H1 (cell line): Measurements from ENCODE around the gene IL1A. TPM values are rescaled to one million over a fixed set of nuclear protein-coding genes. Genes with fewer than 3 reads are reported as not detected.

Source experiments
- CTCF ChIA-PET: fragments of 300-600 bp; sonication (Branson Sonifier 250); formaldehyde crosslinking; loops from one replicate; lab custom pipeline; 2021; ENCODE audit not compliant: partially characterized antibody; lab: Charles Lee
- POLR2A ChIA-PET: fragments of 300-600 bp; sonication (Branson Sonifier 250); formaldehyde crosslinking; loops from one replicate; lab custom pipeline; 2021; ENCODE audit warnings: inconsistent platforms; ENCODE audit not compliant: partially characterized antibody; lab: Charles Lee
- DNase-seq, 2 experiments: peaks; one replicate each; pipeline versions ENCODE4 v3.0.0 to v3.0.0-alpha.2; 2010 to 2022; ENCODE audit warnings: low spot score in 2 of 2, low read depth in 1 of 2, mixed read lengths in 1 of 2
- FAIRE-seq: peaks from 2 replicates; lab custom pipeline; 2011; peaks lifted over from hg19 to GRCh38; lab: Jason Lieb, UNC
- H2AFZ ChIP-seq: 2 replicates; pipeline ENCODE4 v1.8.1; 2012; ENCODE audit warnings: low read length, inconsistent platforms
- H2AK5ac ChIP-seq: 2 replicates; pipeline ENCODE4 v1.6.1; 2013; ENCODE audit warnings: low read depth, low read length
- H2BK120ac ChIP-seq: replicated peaks from 2 replicates; pipeline ENCODE3; 2013; ENCODE audit warnings: low read depth, low read length, inconsistent platforms
- H2BK12ac ChIP-seq: 2 replicates; pipeline ENCODE4 v1.6.1; 2013; ENCODE audit warnings: low read depth, low read length
- H2BK15ac ChIP-seq: 2 replicates; pipeline ENCODE4 v1.6.1; 2013; ENCODE audit warnings: low read length
- H2BK20ac ChIP-seq: 2 replicates; pipeline ENCODE4 v1.6.1; 2013; ENCODE audit warnings: low read length
- H2BK5ac ChIP-seq: 2 replicates; pipeline ENCODE4 v1.6.1; 2013; ENCODE audit warnings: low read depth, low read length
- H3K14ac ChIP-seq: 2 replicates; pipeline ENCODE4 v1.6.1; 2013; ENCODE audit warnings: inconsistent platforms; ENCODE audit not compliant: insufficient read length
- H3K18ac ChIP-seq: 2 replicates; pipeline ENCODE4 v1.6.1; 2013; ENCODE audit warnings: low read length; ENCODE audit errors: extremely low read depth
- H3K23ac ChIP-seq: 2 replicates; pipeline ENCODE4 v1.6.1; 2013; ENCODE audit warnings: inconsistent platforms; ENCODE audit not compliant: insufficient read length
- H3K23me2 ChIP-seq: 2 replicates; pipeline ENCODE4 v1.6.1; 2013; ENCODE audit warnings: low read depth, low read length
- H3K27ac ChIP-seq: 2 replicates; pipeline ENCODE4 v1.6.1; 2011; ENCODE audit warnings: low read depth, low read length, inconsistent platforms
- H3K27me3 ChIP-seq, 4 experiments: replicated peaks in 1 of 4; 1 replicate in 1 of 4; 2 replicates in 3 of 4; pipeline versions ENCODE4 v1.6.1 to v1.8.1; 2011 to 2013; ENCODE audit warnings: low read length in 3 of 4, mild to moderate bottlenecking in 3 of 4, inconsistent platforms in 2 of 4, mixed read lengths in 2 of 4, moderate library complexity in 1 of 4; ENCODE audit not compliant: control insufficient read depth in 3 of 4, insufficient read depth in 3 of 4; ENCODE audit errors: extremely low read depth in 1 of 4
- H3K36me3 ChIP-seq, 4 experiments: 2 replicates each; pipeline versions ENCODE4 v1.6.1 to v1.8.1; 2011 to 2013; ENCODE audit warnings: mild to moderate bottlenecking in 4 of 4, low read length in 3 of 4, moderate library complexity in 2 of 4, control low read depth in 1 of 4, inconsistent platforms in 1 of 4; ENCODE audit not compliant: insufficient read depth in 4 of 4, control insufficient read depth in 2 of 4
- H3K4ac ChIP-seq: replicated peaks from 2 replicates; pipeline ENCODE3; 2013; ENCODE audit warnings: low read length, low read depth, mixed read lengths, inconsistent platforms; ENCODE audit not compliant: insufficient read length
- H3K4me1 ChIP-seq, 4 experiments: replicated peaks in 1 of 4; 1 replicate in 1 of 4; 2 replicates in 3 of 4; pipeline versions ENCODE4 v1.6.1 to v1.8.1; 2011 to 2013; ENCODE audit warnings: low read length in 3 of 4, inconsistent platforms in 2 of 4, mixed read lengths in 1 of 4; ENCODE audit not compliant: insufficient read depth in 4 of 4, control insufficient read depth in 3 of 4
- H3K4me2 ChIP-seq, 2 experiments: 2 replicates each; pipeline versions ENCODE4 v1.6.1 to v1.8.1; 2011 to 2013; ENCODE audit warnings: low read depth in 2 of 2, low read length in 2 of 2, control low read depth in 1 of 2, inconsistent platforms in 1 of 2, mild to moderate bottlenecking in 1 of 2; ENCODE audit not compliant: insufficient read depth in 1 of 2
- H3K4me3 ChIP-seq, 4 experiments: fragments of 200-600, 300-600 bp in 1 of 4; sonication (generic), shearing (Covaris generic), sonication (Bioruptor Twin) in 1 of 4; 2 replicates each; pipeline versions ENCODE4 v1.5.1 to v1.8.1; 2011 to 2016; ENCODE audit warnings: low read length in 4 of 4, low read depth in 3 of 4, control low read depth in 2 of 4, inconsistent platforms in 2 of 4, mild to moderate bottlenecking in 2 of 4, mixed read lengths in 1 of 4, moderate library complexity in 1 of 4; ENCODE audit not compliant: insufficient read depth in 2 of 4; ENCODE audit errors: extremely low read depth in 1 of 4
- H3K56ac ChIP-seq: replicated peaks from 2 replicates; pipeline ENCODE3; 2013; ENCODE audit warnings: low read depth, mild to moderate bottlenecking, mixed read lengths, low read length, inconsistent platforms; ENCODE audit not compliant: insufficient read length
- H3K79me1 ChIP-seq: 2 replicates; pipeline ENCODE4 v1.6.1; 2013; ENCODE audit warnings: low read depth, low read length, control low read depth
- H3K79me2 ChIP-seq, 2 experiments: 2 replicates each; pipeline versions ENCODE4 v1.6.1 to v1.8.1; 2012 to 2013; ENCODE audit warnings: low read length in 2 of 2, mild to moderate bottlenecking in 2 of 2, inconsistent platforms in 1 of 2; ENCODE audit not compliant: insufficient read depth in 2 of 2, control insufficient read depth in 1 of 2
- H3K9ac ChIP-seq, 4 experiments: replicated peaks in 1 of 4; 1 replicate in 1 of 4; 2 replicates in 3 of 4; pipeline versions ENCODE4 v1.6.1 to v1.8.1; 2011 to 2013; ENCODE audit warnings: low read depth in 3 of 4, low read length in 3 of 4, control low read depth in 2 of 4, mild to moderate bottlenecking in 2 of 4, moderate library complexity in 2 of 4, inconsistent platforms in 1 of 4; ENCODE audit errors: extremely low read depth in 1 of 4
- H3K9me3 ChIP-seq, 2 experiments: 2 replicates each; pipeline versions ENCODE4 v1.6.1 to v1.8.1; 2012 to 2013; ENCODE audit warnings: mild to moderate bottlenecking in 2 of 2, moderate library complexity in 2 of 2, control low read depth in 1 of 2, inconsistent platforms in 1 of 2, low read depth in 1 of 2, low read length in 1 of 2, mixed read lengths in 1 of 2; ENCODE audit not compliant: insufficient read depth in 2 of 2
- H4K20me1 ChIP-seq, 2 experiments: replicated peaks in 1 of 2; 2 replicates each; pipeline versions ENCODE3 to v1.8.1; 2011 to 2013; ENCODE audit warnings: inconsistent platforms in 2 of 2, low read length in 2 of 2, mild to moderate bottlenecking in 1 of 2; ENCODE audit not compliant: insufficient read depth in 2 of 2, control insufficient read depth in 1 of 2
- H4K5ac ChIP-seq: 2 replicates; pipeline ENCODE4 v1.6.1; 2013; ENCODE audit warnings: low read length, low read depth, mixed read lengths, inconsistent platforms; ENCODE audit not compliant: insufficient read length
- H4K8ac ChIP-seq: 2 replicates; pipeline ENCODE4 v1.8.0; 2013; ENCODE audit warnings: mild to moderate bottlenecking, moderate library complexity, low read length, inconsistent platforms; ENCODE audit not compliant: insufficient read depth; ENCODE audit errors: extremely low read depth
- H4K91ac ChIP-seq: replicated peaks from 2 replicates; pipeline ENCODE3; 2013; ENCODE audit warnings: low read length, mixed read lengths, inconsistent platforms; ENCODE audit not compliant: insufficient read length
- CBX5 ChIP-seq: fragments of 300-800, 300-1000 bp; sonication (generic); IDR thresholded peaks from 2 replicates; pipeline ENCODE4 v1.7.1; 2016; ENCODE audit warnings: antibody characterized with exemption, low read length, low read depth
- EP300 ChIP-seq, 2 experiments: IDR thresholded peaks; 1 replicate in 1 of 2; 2 replicates in 1 of 2; pipeline ENCODE4 v1.6.1; 2011 to 2012; ENCODE audit warnings: low read depth in 2 of 2, low read length in 2 of 2, mild to moderate bottlenecking in 2 of 2, borderline replicate concordance in 1 of 2, inconsistent platforms in 1 of 2, moderate library complexity in 1 of 2
- JUND ChIP-seq: IDR thresholded peaks from 2 replicates; pipeline ENCODE4 v1.6.1; 2011; ENCODE audit warnings: mild to moderate bottlenecking, improper control_type of control experiment, low read length
- PHF8 ChIP-seq: fragments of 200-600 bp; sonication (generic); conservative IDR thresholded peaks from 2 replicates; pipeline ENCODE4 v1.7.1; 2012; ENCODE audit warnings: low read depth, mild to moderate bottlenecking, inconsistent platforms, low read length, moderate library complexity
- RAD21 ChIP-seq, 2 experiments: IDR thresholded peaks in 1 of 2; conservative IDR thresholded peaks in 1 of 2; 2 replicates each; pipeline ENCODE4 v1.6.1; 2011; ENCODE audit warnings: low read depth in 2 of 2, low read length in 2 of 2, improper control_type of control experiment in 1 of 2, inconsistent platforms in 1 of 2, mild to moderate bottlenecking in 1 of 2, moderate library complexity in 1 of 2
- YY1 ChIP-seq: IDR thresholded peaks from 2 replicates; pipeline ENCODE4 v1.6.1; 2011; ENCODE audit warnings: low read depth, mild to moderate bottlenecking, low read length
- WGBS, 2 experiments: shearing (Covaris generic) in 1 of 2; methylation state at CpG; one replicate each; pipeline versions ENCODE4 v1.1.6 to v1.1.7; 2013 to 2015; ENCODE audit warnings: low lambda C conversion rate in 2 of 2, mixed read lengths in 2 of 2, inconsistent platforms in 1 of 2, low coverage in 1 of 2, missing lambda C conversion rate in 1 of 2; ENCODE audit not compliant: insufficient replicate concordance in 2 of 2, insufficient coverage in 1 of 2, insufficient read length in 1 of 2; ENCODE audit errors: extremely low coverage in 1 of 2, missing lambda C conversion rate in 1 of 2; 5-methylcytosine and 5-hydroxymethylcytosine counted together
- polyA plus RNA-seq, 7 experiments: library from polyadenylated mRNA; depleted of rRNA in 3 of 7; stranded (reverse) in 5 of 7; unstranded in 2 of 7; fragments of >200 nt in 5 of 7; fragments of 200-250 nt in 2 of 7; gene quantifications; 1 replicate in 5 of 7; 2 replicates in 1 of 7; 4 replicates in 1 of 7; pipeline versions ENCODE4 v1.2.1 to v1.2.3, GENCODE V29; 2011 to 2013; ENCODE audit warnings: missing spikeins in 2 of 7, mixed read lengths in 2 of 7
- total RNA-seq: library from RNA; stranded (reverse); fragmentation: NEBNext Ultra II Directional; extraction: Animal tissue kit (Norgen Biotek cat#: 25700); gene quantifications from 2 replicates; pipeline ENCODE4 v1.2.1, GENCODE V29; 2021

Gene IL1A
- total and polyA plus RNA-seq, 2 of the 8 experiments (the other 6 are each of a cell fraction or from before 2014, with no cell fraction given), result 0.32 to 0.74 TPM

DNA sequence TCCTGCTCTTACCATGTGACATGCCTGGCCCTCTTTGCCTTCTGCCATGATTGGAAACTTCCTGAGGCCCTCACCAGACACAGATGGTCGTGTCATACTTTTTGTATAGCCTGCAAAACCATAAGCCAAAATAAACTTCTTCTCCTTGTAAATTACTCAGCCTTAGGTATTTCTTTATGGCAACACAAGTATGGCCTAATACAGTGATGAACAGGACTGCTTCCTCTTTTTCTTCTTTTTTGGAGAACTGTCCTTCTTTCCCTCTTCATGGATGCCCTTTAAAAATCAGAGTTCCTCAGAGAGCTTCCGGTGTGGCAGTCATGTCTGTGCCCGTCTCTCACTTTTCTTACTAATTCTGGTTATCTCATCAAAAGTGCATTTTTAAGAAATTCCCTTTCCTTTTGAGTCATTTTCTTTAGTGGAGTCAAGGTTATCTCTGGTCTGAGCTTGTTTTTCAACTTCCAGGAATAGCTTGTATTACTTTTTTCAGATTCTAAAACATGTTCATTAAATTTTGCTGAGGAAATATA, 9.2 kb upstream of the IL1A start:
- no peak overlapping the region for H3K4me2 ChIP-seq
- 0 out of 2 replicates have a peak overlapping the region, but pooled peaks have one; percentile 49 for H2BK5ac ChIP-seq
- H3K23ac ChIP-seq, result no peak overlapping the region
- peak overlapping the region; percentile 76; the same call in 1 of the 2 replicates for H2BK20ac ChIP-seq
- H4K8ac ChIP-seq, result no peak overlapping the region
- H3K36me3 ChIP-seq, result no peaks in the 10 kb centered on the region
- H2AK5ac ChIP-seq, result 0 out of 2 replicates have a peak overlapping the region, but pooled peaks have one; percentile 85
- H2BK12ac ChIP-seq, result no peak overlapping the region; the same call in 1 of the 2 replicates
- no peaks in the 10 kb centered on the region for H3K79me1 ChIP-seq
- no peak overlapping the region for H4K5ac ChIP-seq
- WGBS, 2 experiments, result 87% methylated on average over 3 of the region's 3 CpGs; no CpG with 5 or more reads in 1 of the 2 experiments
- H3K4me3 ChIP-seq, result no peak overlapping the region
- DNase-seq, result no peak
- no peak overlapping the region for H3K9ac ChIP-seq
- H4K91ac ChIP-seq, result peak overlapping the region; percentile 51
- no peak overlapping the region for H2BK15ac ChIP-seq
- H2BK120ac ChIP-seq, result no peak overlapping the region
- no peaks in the 10 kb centered on the region for H4K20me1 ChIP-seq
- no peaks in the 10 kb centered on the region for H3K79me2 ChIP-seq
- TF ChIP-seq RAD21 (IDR thresholded peaks at IDR 0.05 in 1 of 2, conservative IDR thresholded peaks at IDR 0.05 in 1 of 2; ENCODE audit: low read depth in 2 of 2, low read length in 2 of 2) (no peak), PHF8 (no peak), YY1 (no peak), EP300 (IDR thresholded peaks at IDR 0.05; ENCODE audit: borderline replicate concordance in 1 of 2, low read depth in 2 of 2, low read length in 2 of 2) (no peak), JUND (no peak), CBX5 (no peak)
- TF ChIP-seq, all 59 proteins: peak for 0
- Histone ChIP-seq H3K4ac (no peak overlapping the region), H3K27me3 (no peaks in the 10 kb centered on the region), H3K18ac (no peak overlapping the region), H3K14ac (no peak overlapping the region), H2AFZ (no peak overlapping the region), H3K9me3 (peaks cover 0 to 3% of the 10 kb centered on the region in 2 experiments; a peak in 2 of 4 replicates), H3K23me2 (no peaks in the 10 kb centered on the region), H3K27ac (no peak overlapping the region), H3K4me1 (peaks cover 0 to 6% (median 2%) of the 10 kb centered on the region in 4 experiments; a peak in 5 of 7 replicates), H3K56ac (no peak overlapping the region)
- FAIRE-seq, result no peak
- CTCF ChIA-PET, result interaction anchor here (0.7 to 3.2 kb wide), 2 partner anchors 8 to 92 kb away, joined by 3 to 10 read pairs; no protein-coding TSS in a partner anchor
- POLR2A ChIA-PET, result no interaction called here
